WERI-Rb-1 (cell line): Measurements from ENCODE around the gene CHCHD6.

Source experiments
- DNase-seq: peaks from one replicate; pipeline ENCODE4 v3.0.0-alpha.2; 2020
- H3K27ac ChIP-seq: fragments of 250-450 bp; sonication (Bioruptor Pico); 2 replicates; pipeline ENCODE4 v1.5.1; 2020; ENCODE audit warnings: mild to moderate bottlenecking, moderate library complexity
- H3K27me3 ChIP-seq: fragments of 250-450 bp; sonication (Bioruptor Pico); 2 replicates; pipeline ENCODE4 v1.5.1; 2021; ENCODE audit warnings: mild to moderate bottlenecking, low read depth, moderate library complexity; ENCODE audit not compliant: insufficient read depth, severe bottlenecking
- H3K36me3 ChIP-seq: fragments of 250-450 bp; sonication (Bioruptor Pico); 2 replicates; pipeline ENCODE4 v1.5.1; 2020; ENCODE audit warnings: mild to moderate bottlenecking, moderate library complexity
- H3K4me3 ChIP-seq: 2 replicates; pipeline ENCODE4 v1.5.1; 2011; ENCODE audit warnings: low read depth, mild to moderate bottlenecking, control low read depth, low read length
- H3K9me3 ChIP-seq: fragments of 250-450 bp; sonication (Bioruptor Pico); 2 replicates; pipeline ENCODE4 v1.5.1; 2021; ENCODE audit warnings: mild to moderate bottlenecking, moderate library complexity; ENCODE audit not compliant: severe bottlenecking
- TF ChIP-seq, protein P1 (sequence below): IDR thresholded peaks from 2 replicates; pipeline ENCODE4 v1.5.1; 2011; ENCODE audit warnings: low read depth, mild to moderate bottlenecking, control low read depth, inconsistent platforms, low read length

Gene CHCHD6

GRCh38 chr3:126676919-126677705 lies 26.9 kb upstream of the CHCHD6 start:
- Histone ChIP-seq H3K27me3 (no peaks in the 10 kb centered on the region), H3K36me3 (no peaks in the 10 kb centered on the region), H3K4me3 (no peak overlapping the region), H3K9me3 (peaks cover 3% of the 10 kb centered on the region), H3K27ac (no peak overlapping the region)
- no peak for DNase-seq
- TF ChIP-seq, protein P1, sequence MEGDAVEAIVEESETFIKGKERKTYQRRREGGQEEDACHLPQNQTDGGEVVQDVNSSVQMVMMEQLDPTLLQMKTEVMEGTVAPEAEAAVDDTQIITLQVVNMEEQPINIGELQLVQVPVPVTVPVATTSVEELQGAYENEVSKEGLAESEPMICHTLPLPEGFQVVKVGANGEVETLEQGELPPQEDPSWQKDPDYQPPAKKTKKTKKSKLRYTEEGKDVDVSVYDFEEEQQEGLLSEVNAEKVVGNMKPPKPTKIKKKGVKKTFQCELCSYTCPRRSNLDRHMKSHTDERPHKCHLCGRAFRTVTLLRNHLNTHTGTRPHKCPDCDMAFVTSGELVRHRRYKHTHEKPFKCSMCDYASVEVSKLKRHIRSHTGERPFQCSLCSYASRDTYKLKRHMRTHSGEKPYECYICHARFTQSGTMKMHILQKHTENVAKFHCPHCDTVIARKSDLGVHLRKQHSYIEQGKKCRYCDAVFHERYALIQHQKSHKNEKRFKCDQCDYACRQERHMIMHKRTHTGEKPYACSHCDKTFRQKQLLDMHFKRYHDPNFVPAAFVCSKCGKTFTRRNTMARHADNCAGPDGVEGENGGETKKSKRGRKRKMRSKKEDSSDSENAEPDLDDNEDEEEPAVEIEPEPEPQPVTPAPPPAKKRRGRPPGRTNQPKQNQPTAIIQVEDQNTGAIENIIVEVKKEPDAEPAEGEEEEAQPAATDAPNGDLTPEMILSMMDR = no peak

DNA sequence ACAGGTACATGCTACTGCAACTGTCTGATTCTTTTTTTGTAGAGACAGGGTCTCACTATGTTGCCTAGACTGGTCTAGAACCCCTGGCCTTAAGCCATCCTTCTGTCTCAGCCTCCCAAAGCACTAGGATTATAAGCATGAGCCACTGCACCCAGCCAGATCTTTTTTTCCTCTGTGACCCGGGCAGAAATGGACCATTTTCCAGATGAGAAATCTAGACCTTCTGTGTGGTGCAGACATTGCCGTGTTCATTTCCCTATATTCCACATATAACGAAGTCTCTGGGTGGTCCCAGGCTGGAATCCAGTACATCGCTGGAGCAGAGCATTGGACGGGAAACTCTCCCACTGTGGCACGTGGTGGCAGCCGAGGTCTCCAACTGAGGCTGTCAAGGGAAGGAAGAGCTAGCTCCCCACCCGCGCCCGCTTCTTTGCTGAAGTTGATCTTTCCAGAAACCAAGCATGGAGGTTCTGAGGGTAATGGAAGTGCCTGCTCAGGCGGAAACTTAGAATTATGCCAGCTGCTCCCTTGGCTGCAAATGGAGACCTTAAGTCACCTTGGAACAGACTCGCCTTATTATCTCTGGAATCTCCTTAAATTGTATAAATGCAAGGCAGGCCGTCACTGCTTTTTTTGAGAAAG lies 26.1 kb upstream of the CHCHD6 start:
- no peak for DNase-seq
- no peak overlapping the region; the same call in 1 of the 2 replicates for H3K4me3 ChIP-seq

DNA sequence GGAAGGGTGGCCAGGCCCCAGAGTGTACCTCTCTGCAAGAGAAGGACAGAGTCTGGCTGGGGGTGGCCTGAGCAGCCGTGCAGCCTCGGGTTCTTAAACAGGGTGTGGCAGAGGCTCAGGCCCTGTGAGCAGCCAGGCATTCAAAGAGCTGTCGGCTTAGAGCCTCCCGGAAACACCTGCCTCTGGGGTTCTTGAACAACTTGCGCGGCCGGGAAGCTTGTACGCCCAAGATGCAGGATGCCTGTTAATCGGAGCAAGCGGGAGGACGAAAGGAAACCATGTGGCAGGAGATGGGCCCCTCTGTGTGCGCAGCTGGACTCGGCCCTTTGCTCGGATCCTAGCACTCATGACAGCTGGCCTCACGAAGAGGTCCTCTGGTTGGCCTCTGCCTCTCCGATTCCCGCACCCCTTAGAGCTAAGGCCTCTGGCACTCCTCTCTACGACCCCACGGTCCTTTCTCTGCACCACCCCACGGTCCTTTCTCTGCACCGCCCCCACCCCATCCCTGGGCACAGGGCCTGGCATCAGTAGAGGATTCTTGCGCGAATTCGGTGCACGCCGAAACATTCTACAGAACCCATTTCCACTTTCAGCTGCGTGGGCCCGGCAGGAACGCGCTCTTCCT lies 25.2 kb upstream of the CHCHD6 start:
- H3K27me3 ChIP-seq = no peaks in the 10 kb centered on the region
- TF ChIP-seq, protein P1 = no peak
- DNase-seq = peak; percentile 60
- H3K27ac ChIP-seq = peak overlapping the region; percentile 11
- no peaks in the 10 kb centered on the region for H3K36me3 ChIP-seq
- H3K9me3 ChIP-seq = peaks cover 3% of the 10 kb centered on the region
- peak overlapping the region; percentile 41 for H3K4me3 ChIP-seq

More for the DNA sequence above, 26.1 kb upstream of the CHCHD6 start:
- Histone ChIP-seq H3K9me3 (peaks cover 3% of the 10 kb centered on the region), H3K36me3 (no peaks in the 10 kb centered on the region), H3K27me3 (no peaks in the 10 kb centered on the region), H3K27ac (no peak overlapping the region; the same call in 1 of the 2 replicates)
- TF ChIP-seq, protein P1 = no peak

DNA sequence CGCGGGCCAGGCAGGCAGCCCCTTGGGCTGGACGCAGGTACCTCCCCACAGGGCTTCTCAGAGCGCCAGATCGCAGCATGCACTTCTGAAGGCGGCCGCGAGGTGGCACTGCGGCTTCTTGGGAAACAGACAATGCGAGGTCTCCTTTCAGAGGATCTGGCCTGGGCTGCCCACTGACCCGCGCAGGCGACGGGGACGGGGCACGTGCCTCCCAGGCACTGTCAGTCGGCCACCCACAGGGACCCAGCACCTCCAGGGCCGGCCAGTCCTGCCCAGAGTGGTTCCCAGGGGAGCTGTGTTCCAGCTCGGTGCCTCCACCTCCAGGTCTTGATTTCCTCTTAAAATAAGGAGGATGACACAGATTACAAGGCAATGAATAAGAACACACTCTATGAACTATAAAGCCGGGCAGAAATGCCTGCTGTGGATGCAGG lies 24.7 kb upstream of the CHCHD6 start:
- Histone ChIP-seq H3K27me3 (no peaks in the 10 kb centered on the region), H3K36me3 (no peaks in the 10 kb centered on the region), H3K4me3 (peak overlapping the region; percentile 41), H3K9me3 (no peaks in the 10 kb centered on the region), H3K27ac (peak overlapping the region; percentile 11)
- TF ChIP-seq, protein P1 = peak; percentile 94
- DNase-seq = peak; percentile 92

- Histone ChIP-seq H3K4me3 (no peak overlapping the region), H3K27me3 (no peaks in the 10 kb centered on the region), H3K27ac (no peak overlapping the region), H3K36me3 (no peaks in the 10 kb centered on the region), H3K9me3 (no peaks in the 10 kb centered on the region)
- TF ChIP-seq, protein P1 = no peak
- DNase-seq = no peak
Measured at GRCh38 chr3:126679831-126680666, 24.0 kb upstream of the CHCHD6 start.
